ENCODE results near the gene MGAT5.
A peak's percentile ranks its signal among the peaks of the same experiment; 100 is the strongest.

Gene MGAT5

GRCh38 chr2:134308474-134309385, 54.9 kb downstream of the MGAT5 start:
- DNase-seq: no peak

- DNase-seq: no peak
Measured at GRCh38 chr2:134310107-134311079, 56.5 kb downstream of the MGAT5 start.

- DNase-seq: no peak
Measured at GRCh38 chr2:134312482-134312881, 58.6 kb downstream of the MGAT5 start.

GRCh38 chr2:134314202-134314601, 60.3 kb downstream of the MGAT5 start:
- no peak for DNase-seq

- no peak for DNase-seq
Measured at GRCh38 chr2:134314681-134315368, 61.0 kb downstream of the MGAT5 start.

- no peak for DNase-seq
Measured at GRCh38 chr2:134315471-134315870, 61.6 kb downstream of the MGAT5 start.

- DNase-seq: no peak
Measured at GRCh38 chr2:134319596-134320254, 65.9 kb downstream of the MGAT5 start.

GRCh38 chr2:134320930-134321329, 67.1 kb downstream of the MGAT5 start:
- DNase-seq: no peak

- DNase-seq: no peak
Measured at GRCh38 chr2:134323777-134324176, 69.9 kb downstream of the MGAT5 start.

GRCh38 chr2:134324430-134324829, 70.6 kb downstream of the MGAT5 start:
- DNase-seq: no peak

GRCh38 chr2:134324947-134325346, 71.1 kb downstream of the MGAT5 start:
- DNase-seq: no peak

- DNase-seq: no peak
Measured at GRCh38 chr2:134325696-134326095, 71.8 kb downstream of the MGAT5 start.

GRCh38 chr2:134327367-134327766, 73.5 kb downstream of the MGAT5 start:
- DNase-seq: no peak

GRCh38 chr2:134331081-134331480, 77.2 kb downstream of the MGAT5 start:
- DNase-seq: no peak

- peak; percentile 45 for DNase-seq
Measured at GRCh38 chr2:134333646-134334189, 79.8 kb downstream of the MGAT5 start.

- no peak for DNase-seq
Measured at GRCh38 chr2:134334542-134335353, 80.9 kb downstream of the MGAT5 start.

GRCh38 chr2:134335601-134336000, 81.7 kb downstream of the MGAT5 start:
- no peak for DNase-seq

GRCh38 chr2:134336352-134336751, 82.5 kb downstream of the MGAT5 start:
- no peak for DNase-seq

- DNase-seq: no peak
Measured at GRCh38 chr2:134336921-134337320, 83.0 kb downstream of the MGAT5 start.

- DNase-seq: no peak
Measured at GRCh38 chr2:134337631-134338030, 83.8 kb downstream of the MGAT5 start.

- DNase-seq: no peak
Measured at GRCh38 chr2:134338208-134338607, 84.3 kb downstream of the MGAT5 start.

Measured in NCI-H1048 (cell line).